GM12875 (cell line): ENCODE measurements around the gene FNTB.
"Not testable (repeated sequence)": the region's sequence is repeated elsewhere in the genome, so short reads cannot be mapped to it uniquely, and the experiment has no call there.

ENCODE experiments used
- H3K4me3 ChIP-seq: one replicate; pipeline ENCODE4 v1.5.1; 2011; ENCODE audit warnings: low read depth, low read length, control low read depth
- CTCF ChIP-seq: IDR thresholded peaks from 2 replicates; pipeline ENCODE4 v1.5.1; 2011; ENCODE audit warnings: low read depth, mild to moderate bottlenecking, control low read depth, inconsistent platforms, low read length, moderate library complexity, borderline replicate concordance; ENCODE audit not compliant: insufficient read depth

Gene FNTB

GRCh38 chr14:65027127-65027799 is 40.6 kb downstream of the FNTB start:
- H3K4me3 ChIP-seq = no peak overlapping the region
- no peak for TF ChIP-seq CTCF

- no peak overlapping the region for H3K4me3 ChIP-seq
- TF ChIP-seq CTCF = no peak
Measured at GRCh38 chr14:65028937-65029336, 42.2 kb downstream of the FNTB start.

GRCh38 chr14:65031321-65031720 is 44.6 kb downstream of the FNTB start:
- H3K4me3 ChIP-seq = not testable (repeated sequence)

- H3K4me3 ChIP-seq = no peak overlapping the region
- TF ChIP-seq CTCF = no peak
Measured at GRCh38 chr14:65032319-65032718, 45.6 kb downstream of the FNTB start.

GRCh38 chr14:65033181-65033580 is 46.5 kb downstream of the FNTB start:
- no peak overlapping the region for H3K4me3 ChIP-seq
- no peak for TF ChIP-seq CTCF

GRCh38 chr14:65034021-65034420 is 47.3 kb downstream of the FNTB start:
- TF ChIP-seq CTCF = no peak
- no peak overlapping the region for H3K4me3 ChIP-seq

- no peak overlapping the region for H3K4me3 ChIP-seq
- no peak for TF ChIP-seq CTCF
Measured at GRCh38 chr14:65035049-65035448, 48.4 kb downstream of the FNTB start.

- no peak overlapping the region for H3K4me3 ChIP-seq
- TF ChIP-seq CTCF = no peak
Measured at GRCh38 chr14:65038966-65039365, 52.3 kb downstream of the FNTB start.
